ENCODE results near the gene YPEL2. TPM values are rescaled to one million over a fixed set of nuclear protein-coding genes. Genes with fewer than 3 reads are reported as not detected.

Gene YPEL2
- polyA plus RNA-seq, 3 donors: 21.5 to 63.1 (median 25.1) TPM

DNA sequence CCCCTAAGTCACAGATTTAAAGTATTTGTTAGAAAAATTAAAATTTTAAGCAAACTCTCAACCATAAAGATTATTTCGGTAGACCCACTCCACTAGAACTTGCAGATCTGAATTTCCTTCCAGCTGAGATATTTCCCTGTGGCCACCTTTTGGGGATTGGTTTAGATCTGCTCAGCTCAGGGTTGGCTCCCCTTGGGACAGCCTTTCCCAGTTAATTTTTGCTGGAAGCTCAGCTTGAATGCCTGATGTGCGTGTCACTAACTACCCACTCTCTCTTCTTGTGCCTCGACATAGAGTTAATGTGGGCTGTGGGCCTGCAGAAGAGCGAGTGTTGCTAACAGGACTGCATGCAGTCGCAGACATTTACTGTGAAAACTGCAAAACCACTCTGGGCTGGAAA is 57.6 kb downstream of the YPEL2 start:
- TF ChIP-seq CTCF (IDR thresholded peaks at IDR 0.05): no peak
- no peaks in the 10 kb centered on the region for H3K4me1 ChIP-seq (ENCODE audit: control insufficient read depth in 1 of 2, insufficient read depth in 2 of 2, low read length in 2 of 2)
- H3K9me3 ChIP-seq (replicated peaks in 1 of 2; ENCODE audit: control insufficient read depth in 1 of 2, insufficient read depth in 1 of 2, low read length in 2 of 2): no peaks in the 10 kb centered on the region
- no peak overlapping the region for H3K4me3 Mint-ChIP-seq
- H3K9me3 Mint-ChIP-seq: no peaks in the 10 kb centered on the region
- H2AFZ ChIP-seq (ENCODE audit: insufficient read depth, low read depth, low read length, poor library complexity, severe bottlenecking): no peak overlapping the region
- peak overlapping the region in 1 of 2 donors; percentile 32 for H3K27ac ChIP-seq (ENCODE audit: low read depth in 1 of 2, low read length in 2 of 2)
- no peaks in the 10 kb centered on the region for H3K27me3 ChIP-seq (ENCODE audit: control insufficient read depth in 2 of 2, insufficient read depth in 2 of 2, low read length in 2 of 2)
- H3K4me3 ChIP-seq (replicated peaks in 1 of 3; ENCODE audit: low read depth in 2 of 3, low read length in 3 of 3): no peak overlapping the region
- no peaks in the 10 kb centered on the region for H3K27me3 Mint-ChIP-seq (ENCODE audit: low read depth in 3 of 3)
- peaks cover 38% of the 10 kb centered on the region for H3K79me2 ChIP-seq (ENCODE audit: insufficient read depth, low read length)
- no peak overlapping the region for H3K4me2 ChIP-seq (replicated peaks; ENCODE audit: extremely low read depth, low read length, poor library complexity, severe bottlenecking)
- peaks cover 64% of the 10 kb centered on the region for H4K20me1 ChIP-seq (ENCODE audit: insufficient read depth, low read length)
- no peak overlapping the region for H3K9ac ChIP-seq (ENCODE audit: insufficient read depth, low read length, poor library complexity, severe bottlenecking)
- peaks cover 34 to 54% of the 10 kb centered on the region in 2 donors for H3K36me3 ChIP-seq (replicated peaks in 1 of 2; ENCODE audit: control insufficient read depth in 1 of 2, insufficient read depth in 2 of 2, low read length in 2 of 2)
- intact Hi-C loops (cut with micrococcal nuclease): no loop called here
- no peaks in the 10 kb centered on the region for H3K4me1 Mint-ChIP-seq
- no peak for DNase-seq
- H3K27ac Mint-ChIP-seq: peak overlapping the region in 1 of 7 donors; percentile 43
- peaks cover 48 to 65% of the 10 kb centered on the region in 2 donors for H3K36me3 Mint-ChIP-seq
- WGBS (ENCODE audit: insufficient coverage): 100% methylated on average over 1 of the region's 5 CpGs

- Histone ChIP-seq H3K4me3 (replicated peaks in 1 of 3; ENCODE audit: low read depth in 2 of 3, low read length in 3 of 3) (no peak overlapping the region), H3K36me3 (replicated peaks in 1 of 2; ENCODE audit: control insufficient read depth in 1 of 2, insufficient read depth in 2 of 2, low read length in 2 of 2) (peaks cover 40 to 64% of the 10 kb centered on the region in 2 donors), H3K9ac (ENCODE audit: insufficient read depth, low read length, poor library complexity, severe bottlenecking) (no peak overlapping the region), H3K27me3 (ENCODE audit: control insufficient read depth in 2 of 2, insufficient read depth in 2 of 2, low read length in 2 of 2) (no peaks in the 10 kb centered on the region), H2AFZ (ENCODE audit: insufficient read depth, low read depth, low read length, poor library complexity, severe bottlenecking) (no peak overlapping the region), H3K79me2 (ENCODE audit: insufficient read depth, low read length) (peaks cover 22% of the 10 kb centered on the region), H3K4me2 (replicated peaks; ENCODE audit: extremely low read depth, low read length, poor library complexity, severe bottlenecking) (no peak overlapping the region), H4K20me1 (ENCODE audit: insufficient read depth, low read length) (peaks cover 50% of the 10 kb centered on the region), H3K27ac (ENCODE audit: low read depth in 1 of 2, low read length in 2 of 2) (no peak overlapping the region), H3K4me1 (ENCODE audit: control insufficient read depth in 1 of 2, insufficient read depth in 2 of 2, low read length in 2 of 2) (no peaks in the 10 kb centered on the region), H3K9me3 (replicated peaks in 1 of 2; ENCODE audit: control insufficient read depth in 1 of 2, insufficient read depth in 1 of 2, low read length in 2 of 2) (no peaks in the 10 kb centered on the region)
- TF ChIP-seq CTCF (IDR thresholded peaks at IDR 0.05): no peak
- Mint-ChIP-seq H3K4me1 (no peaks in the 10 kb centered on the region), H3K27me3 (ENCODE audit: low read depth in 3 of 3) (no peaks in the 10 kb centered on the region), H3K4me3 (no peak overlapping the region), H3K36me3 (peaks cover 57 to 76% of the 10 kb centered on the region in 2 donors), H3K9me3 (peaks cover 0 to 1% (median 0%) of the 10 kb centered on the region in 7 donors), H3K27ac (no peak overlapping the region)
- no peak for DNase-seq
- intact Hi-C loops (cut with micrococcal nuclease): no loop called here
- WGBS (ENCODE audit: insufficient coverage): no CpG with 5 or more reads among the region's 4 CpGs
These were observed 59.6 kb downstream of the YPEL2 start for GRCh38 chr17:59391021-59391420.

Data from CD14-positive monocyte (primary cell).